Endothelial cell of umbilical vein (primary cell): ENCODE data around the gene RAD51C. TPM values are rescaled to one million over a fixed set of nuclear protein-coding genes. Genes with fewer than 3 reads are reported as not detected.

Experiments used
- BruUV-seq: library from RNA; stranded (reverse); fragments of 400-500 nt; replicated peaks from 2 replicates; lab custom pipeline; 2021; lab: Mats Ljungman, UMichigan
- CTCF ChIA-PET: fragments of 300-600, 350-600 bp; sonication (Branson Sonifier 250); formaldehyde crosslinking; loops from one replicate; lab custom pipeline; 2021; ENCODE audit warnings: antibody characterized with exemption, inconsistent platforms; lab: Charles Lee
- POLR2A ChIA-PET: fragments of 300-600, 350-600 bp; sonication (Branson Sonifier 250); formaldehyde crosslinking; loops from one replicate; lab custom pipeline; 2021; ENCODE audit warnings: antibody characterized with exemption, inconsistent platforms; lab: Charles Lee
- DNase-seq: peaks from one replicate; pipeline ENCODE4 v3.0.0-alpha.2; 2011; ENCODE audit warnings: low read depth, low spot score
- FAIRE-seq: peaks from 2 replicates; lab custom pipeline; 2011; peaks lifted over from hg19 to GRCh38; lab: Jason Lieb, UNC
- H2AFZ ChIP-seq: 2 replicates; pipeline ENCODE4 v1.6.0; 2012; ENCODE audit warnings: low read depth, low read length, control low read depth, inconsistent platforms
- H3K27ac ChIP-seq: 2 replicates; pipeline ENCODE4 v1.5.1; 2011; ENCODE audit warnings: low read depth, mild to moderate bottlenecking, control low read depth, low read length, moderate library complexity; ENCODE audit not compliant: insufficient read depth
- H3K27me3 ChIP-seq, 2 experiments: 2 replicates each; pipeline versions ENCODE4 v1.6.0 to v1.6.1; 2011; ENCODE audit warnings: low read length in 2 of 2, mixed read lengths in 1 of 2; ENCODE audit not compliant: control insufficient read depth in 2 of 2, insufficient read depth in 2 of 2
- H3K36me3 ChIP-seq, 2 experiments: 2 replicates in 1 of 2; 3 replicates in 1 of 2; pipeline ENCODE4 v1.5.1; 2011; ENCODE audit warnings: low read length in 2 of 2, mild to moderate bottlenecking in 1 of 2, moderate library complexity in 1 of 2; ENCODE audit not compliant: control insufficient read depth in 2 of 2, insufficient read depth in 2 of 2; ENCODE audit errors: extremely low read depth in 1 of 2
- H3K4me1 ChIP-seq: 3 replicates; pipeline ENCODE4 v1.5.1; 2011; ENCODE audit warnings: mild to moderate bottlenecking, low read length; ENCODE audit not compliant: control insufficient read depth, insufficient read depth; ENCODE audit errors: extremely low read depth
- H3K4me2 ChIP-seq: 2 replicates; pipeline ENCODE4 v1.6.1; 2011; ENCODE audit warnings: low read length, control low read depth, mixed read lengths; ENCODE audit not compliant: insufficient read depth
- H3K4me3 ChIP-seq, 3 experiments: fragments of 200-600 bp in 1 of 3; sonication (generic), shearing (Covaris generic) in 1 of 3; replicated peaks in 1 of 3; 2 replicates each; pipeline ENCODE4 v1.5.1; 2011 to 2016; ENCODE audit warnings: control low read depth in 3 of 3, low read length in 3 of 3, mild to moderate bottlenecking in 2 of 3, inconsistent platforms in 1 of 3, low read depth in 1 of 3, moderate library complexity in 1 of 3; ENCODE audit not compliant: insufficient read depth in 1 of 3
- H3K79me2 ChIP-seq: 2 replicates; pipeline ENCODE4 v1.6.0; 2012; ENCODE audit warnings: low read length, inconsistent platforms; ENCODE audit not compliant: control insufficient read depth, insufficient read depth
- H3K9ac ChIP-seq: replicated peaks from 2 replicates; pipeline ENCODE3; 2011; ENCODE audit warnings: low read length, control low read depth; ENCODE audit not compliant: insufficient read depth; ENCODE audit errors: extremely low read depth
- H3K9me1 ChIP-seq: replicated peaks from 3 replicates; pipeline ENCODE4 v1.6.0; 2011; ENCODE audit warnings: mild to moderate bottlenecking, low read length; ENCODE audit not compliant: control insufficient read depth, insufficient read depth; ENCODE audit errors: extremely low read depth
- H3K9me3 ChIP-seq: replicated peaks from 2 replicates; pipeline ENCODE4 v1.5.1; 2012; ENCODE audit warnings: low read length, inconsistent platforms; ENCODE audit not compliant: control insufficient read depth, insufficient read depth
- H4K20me1 ChIP-seq: replicated peaks from 2 replicates; pipeline ENCODE3; 2011; ENCODE audit warnings: mild to moderate bottlenecking, low read length; ENCODE audit not compliant: control insufficient read depth, insufficient read depth; ENCODE audit errors: extremely low read depth
- EZH2 ChIP-seq: IDR thresholded peaks from 2 replicates; pipeline ENCODE4 v1.6.1; 2012; ENCODE audit warnings: borderline replicate concordance, low read depth, mild to moderate bottlenecking, moderate library complexity, low read length, inconsistent platforms; ENCODE audit not compliant: severe bottlenecking
- FOS ChIP-seq: IDR thresholded peaks from 2 replicates; pipeline ENCODE4 v1.6.1; 2011; ENCODE audit warnings: mild to moderate bottlenecking, low read length, moderate library complexity, borderline replicate concordance; ENCODE audit not compliant: insufficient read depth
- GATA2 ChIP-seq: IDR thresholded peaks from 2 replicates; pipeline ENCODE4 v1.7.0; 2011; ENCODE audit warnings: low read depth, mild to moderate bottlenecking, moderate library complexity, mixed read lengths, low read length; ENCODE audit not compliant: insufficient read length, insufficient read depth
- JUN ChIP-seq: IDR thresholded peaks from 2 replicates; pipeline ENCODE4 v1.6.1; 2011; ENCODE audit warnings: borderline replicate concordance, low read depth; ENCODE audit not compliant: insufficient read length, insufficient read depth
- MYC ChIP-seq: IDR thresholded peaks from one replicate; pipeline ENCODE4 v1.6.1; 2011; ENCODE audit warnings: mild to moderate bottlenecking, low read depth, low read length
- POLR2A ChIP-seq: IDR thresholded peaks from 2 replicates; pipeline ENCODE4 v1.6.1; 2012; ENCODE audit warnings: low read depth, mild to moderate bottlenecking, control low read depth, low read length
- POLR2AphosphoS5 ChIP-seq: IDR thresholded peaks from 2 replicates; pipeline ENCODE4 v1.6.1; 2012; ENCODE audit warnings: low read depth, mild to moderate bottlenecking, control low read depth, low read length, moderate library complexity; ENCODE audit not compliant: insufficient read depth
- dilution Hi-C: fragments of 300-500 bp; cut with MboI; formaldehyde crosslinking; loops from one replicate; pipeline ENCODE4 v1.15.0; 2019; ENCODE audit warnings: low sequenced_read_pairs; ENCODE audit not compliant: extremely low pct_ligation_motif_present
- intact Hi-C: fragments of 100-400 bp; cut with micrococcal nuclease; formaldehyde crosslinking; loops from one replicate; pipeline ENCODE4 v1.10.0; 2022
- polyA plus RNA-seq, 4 experiments: library from polyadenylated mRNA; depleted of rRNA in 3 of 4; stranded (reverse) in 3 of 4; unstranded in 1 of 4; fragments of >200 nt; gene quantifications; 2 replicates each; pipeline versions ENCODE4 v1.2.1 to v1.2.3, GENCODE V29; 2011 to 2012; ENCODE audit warnings: missing spikeins in 1 of 4
- total RNA-seq: library from RNA; stranded (reverse); gene quantifications from 2 replicates; pipeline ENCODE4 v1.2.3, GENCODE V29; 2021
- TF ChIP-seq, protein P1 (sequence below), 2 donors: IDR thresholded peaks; 1 replicate in 1 of 2; 2 replicates in 1 of 2; pipeline ENCODE4 v1.5.1; 2011; ENCODE audit warnings: low read length in 2 of 2, mild to moderate bottlenecking in 2 of 2, moderate library complexity in 2 of 2, control low read depth in 1 of 2, inconsistent platforms in 1 of 2, low read depth in 1 of 2; ENCODE audit not compliant: insufficient read depth in 1 of 2; ENCODE audit errors: extremely low read depth in 1 of 2
- TF ChIP-seq, protein P2 (sequence below): IDR thresholded peaks from 2 replicates; pipeline ENCODE4 v1.6.1; 2011; ENCODE audit not compliant: insufficient read depth, insufficient read length

The RAD51C gene
- total and polyA plus RNA-seq, 2 donors (not counting 3 experiments of a cell fraction or from before 2014, with no cell fraction given) = 24.8 to 38.9 TPM

- Histone ChIP-seq H2AFZ (no peak overlapping the region), H3K4me1 (peaks cover 14% of the 10 kb centered on the region), H3K9me3 (no peaks in the 10 kb centered on the region), H3K27me3 (no peaks in the 10 kb centered on the region), H3K4me3 (peak overlapping the region in 1 of 3 experiments; percentile 65), H3K4me2 (peak overlapping the region; percentile 56), H3K27ac (no peak overlapping the region), H3K9ac (no peak overlapping the region), H3K79me2 (peaks cover 22% of the 10 kb centered on the region), H3K9me1 (no peaks in the 10 kb centered on the region), H3K36me3 (no peaks in the 10 kb centered on the region), H4K20me1 (no peaks in the 10 kb centered on the region)
- peak; percentile 14 for DNase-seq
- dilution Hi-C loops (no loop called here), intact Hi-C loops (loop anchor here (2.0 kb wide), 1 partner anchor 35 kb away; no protein-coding TSS in a partner anchor)
- ChIA-PET POLR2A (interaction anchor here (1.6 kb wide), 1 partner anchor 35 kb away, joined by 5 read pairs; no protein-coding TSS in a partner anchor), CTCF (interaction anchor here (1.9 kb wide), 1 partner anchor 9 kb away, joined by 7 read pairs; no protein-coding TSS in a partner anchor)
- TF ChIP-seq, protein P1, sequence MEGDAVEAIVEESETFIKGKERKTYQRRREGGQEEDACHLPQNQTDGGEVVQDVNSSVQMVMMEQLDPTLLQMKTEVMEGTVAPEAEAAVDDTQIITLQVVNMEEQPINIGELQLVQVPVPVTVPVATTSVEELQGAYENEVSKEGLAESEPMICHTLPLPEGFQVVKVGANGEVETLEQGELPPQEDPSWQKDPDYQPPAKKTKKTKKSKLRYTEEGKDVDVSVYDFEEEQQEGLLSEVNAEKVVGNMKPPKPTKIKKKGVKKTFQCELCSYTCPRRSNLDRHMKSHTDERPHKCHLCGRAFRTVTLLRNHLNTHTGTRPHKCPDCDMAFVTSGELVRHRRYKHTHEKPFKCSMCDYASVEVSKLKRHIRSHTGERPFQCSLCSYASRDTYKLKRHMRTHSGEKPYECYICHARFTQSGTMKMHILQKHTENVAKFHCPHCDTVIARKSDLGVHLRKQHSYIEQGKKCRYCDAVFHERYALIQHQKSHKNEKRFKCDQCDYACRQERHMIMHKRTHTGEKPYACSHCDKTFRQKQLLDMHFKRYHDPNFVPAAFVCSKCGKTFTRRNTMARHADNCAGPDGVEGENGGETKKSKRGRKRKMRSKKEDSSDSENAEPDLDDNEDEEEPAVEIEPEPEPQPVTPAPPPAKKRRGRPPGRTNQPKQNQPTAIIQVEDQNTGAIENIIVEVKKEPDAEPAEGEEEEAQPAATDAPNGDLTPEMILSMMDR (IDR thresholded peaks at IDR 0.05; ENCODE audit: extremely low read depth in 1 of 2, insufficient read depth in 1 of 2, low read depth in 1 of 2, low read length in 2 of 2) = no peak
- no peak for TF ChIP-seq FOS
- no peak for TF ChIP-seq EZH2
- peak; percentile 31 for TF ChIP-seq JUN
- TF ChIP-seq GATA2 = peak; percentile 73
- no TSS peak for BruUV-seq
- no peak for FAIRE-seq
These were observed 1.3 kb downstream of the RAD51C start for GRCh38 chr17:58693751-58694150.

DNA sequence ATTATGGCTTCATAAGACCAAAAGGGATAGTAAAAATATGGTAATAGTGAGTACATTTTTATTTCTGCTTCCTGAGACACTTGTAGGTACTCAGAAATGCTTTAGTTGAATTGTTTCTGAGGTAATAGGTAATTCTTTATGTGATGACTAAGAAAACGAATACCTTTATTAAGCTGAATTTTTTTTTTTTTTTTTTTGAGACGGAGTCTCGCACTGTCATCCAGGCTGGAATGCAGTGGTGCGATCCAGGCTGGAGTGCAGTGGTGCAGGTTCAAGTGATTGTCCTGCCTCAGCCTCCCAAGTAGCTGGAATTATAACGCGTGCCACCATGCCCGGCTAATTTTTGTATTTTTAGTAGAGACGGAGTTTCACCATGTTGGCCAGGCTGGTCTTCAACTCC is 1.9 kb downstream of the RAD51C start:
- Histone ChIP-seq H2AFZ (no peak overlapping the region), H3K4me1 (peaks cover 14% of the 10 kb centered on the region), H3K4me2 (peak overlapping the region; percentile 56), H3K27me3 (no peaks in the 10 kb centered on the region), H3K9ac (no peak overlapping the region), H3K9me1 (no peaks in the 10 kb centered on the region), H3K36me3 (no peaks in the 10 kb centered on the region), H3K27ac (no peak overlapping the region), H3K9me3 (no peaks in the 10 kb centered on the region), H3K4me3 (no peak overlapping the region), H4K20me1 (no peaks in the 10 kb centered on the region), H3K79me2 (peaks cover 22% of the 10 kb centered on the region)
- CTCF ChIA-PET = no interaction called here
- FAIRE-seq (no peak), DNase-seq (no peak)
- POLR2A ChIA-PET = interaction anchor here (1.0 kb wide), 1 partner anchor 63 kb away, joined by 3 read pairs; no protein-coding TSS in a partner anchor
- dilution Hi-C loops = no loop called here
- TF ChIP-seq POLR2AphosphoS5 (no peak), MYC (no peak), EZH2 (no peak), JUN (no peak), POLR2A (no peak), GATA2 (no peak), FOS (no peak)
- TF ChIP-seq, protein P1 (IDR thresholded peaks at IDR 0.05; ENCODE audit: extremely low read depth in 1 of 2, insufficient read depth in 1 of 2, low read depth in 1 of 2, low read length in 2 of 2) = no peak
- TF ChIP-seq, protein P2, sequence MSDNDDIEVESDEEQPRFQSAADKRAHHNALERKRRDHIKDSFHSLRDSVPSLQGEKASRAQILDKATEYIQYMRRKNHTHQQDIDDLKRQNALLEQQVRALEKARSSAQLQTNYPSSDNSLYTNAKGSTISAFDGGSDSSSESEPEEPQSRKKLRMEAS = no peak
- no TSS peak for BruUV-seq
- intact Hi-C loops = no loop called here
